Measurements from ENCODE around the gene GRK5.

The GRK5 gene

GRCh38 chr10:119383174-119383856 is 175.9 kb downstream of the GRK5 start:
- Histone ChIP-seq H3K27me3 (ENCODE audit: low read depth) (no peaks in the 10 kb centered on the region), H3K36me3 (replicated peaks) (no peaks in the 10 kb centered on the region), H3K9me3 (no peaks in the 10 kb centered on the region), H3K4me1 (no peaks in the 10 kb centered on the region), H3K4me3 (no peak overlapping the region)
- DNase-seq (ENCODE audit: low spot score in 2 of 2) = no peak
- in situ Hi-C loops (cut with MboI; ENCODE audit: low sequenced_read_pairs) = no loop called here

DNA sequence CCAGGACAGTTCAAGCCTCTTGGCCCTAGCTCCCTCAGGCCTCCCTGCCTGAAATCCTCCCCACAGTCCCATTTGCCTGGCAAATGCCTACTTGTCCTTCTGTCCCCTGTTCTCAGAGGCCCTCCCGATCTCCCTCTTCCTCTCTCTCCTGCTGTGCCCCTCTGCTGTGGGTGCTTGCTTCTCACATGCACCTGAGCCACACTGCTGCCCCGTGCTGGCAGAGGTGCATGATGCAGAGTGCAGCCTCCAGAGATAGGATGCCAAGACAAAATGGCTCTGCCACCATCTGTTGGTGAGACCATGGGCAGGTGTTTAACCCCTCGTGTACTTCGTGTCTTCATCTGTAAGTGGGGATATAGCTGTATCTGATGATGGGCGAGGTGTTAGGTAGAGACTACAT is 176.8 kb downstream of the GRK5 start:
- H3K27me3 ChIP-seq (ENCODE audit: low read depth) = no peaks in the 10 kb centered on the region
- H3K9me3 ChIP-seq = no peaks in the 10 kb centered on the region
- DNase-seq (ENCODE audit: low spot score in 2 of 2) = no peak
- in situ Hi-C loops (cut with MboI; ENCODE audit: low sequenced_read_pairs) = no loop called here
- no peaks in the 10 kb centered on the region for H3K36me3 ChIP-seq (replicated peaks)
- no peaks in the 10 kb centered on the region for H3K4me1 ChIP-seq
- no peak overlapping the region for H3K4me3 ChIP-seq

GRCh38 chr10:119386666-119387065 is 179.3 kb downstream of the GRK5 start:
- no peaks in the 10 kb centered on the region for H3K4me1 ChIP-seq
- H3K27me3 ChIP-seq (ENCODE audit: low read depth) = no peaks in the 10 kb centered on the region
- in situ Hi-C loops (cut with MboI; ENCODE audit: low sequenced_read_pairs) = no loop called here
- no peak overlapping the region for H3K4me3 ChIP-seq
- no peaks in the 10 kb centered on the region for H3K36me3 ChIP-seq (replicated peaks)
- no peaks in the 10 kb centered on the region for H3K9me3 ChIP-seq
- DNase-seq (ENCODE audit: low spot score in 2 of 2) = no peak

GRCh38 chr10:119388849-119389345 is 181.5 kb downstream of the GRK5 start:
- in situ Hi-C loops (cut with MboI; ENCODE audit: low sequenced_read_pairs) = no loop called here
- Histone ChIP-seq H3K27me3 (ENCODE audit: low read depth) (no peaks in the 10 kb centered on the region), H3K4me1 (no peaks in the 10 kb centered on the region), H3K9me3 (no peaks in the 10 kb centered on the region), H3K4me3 (no peak overlapping the region), H3K36me3 (replicated peaks) (no peaks in the 10 kb centered on the region)
- no peak for DNase-seq (ENCODE audit: low spot score in 2 of 2)

DNA sequence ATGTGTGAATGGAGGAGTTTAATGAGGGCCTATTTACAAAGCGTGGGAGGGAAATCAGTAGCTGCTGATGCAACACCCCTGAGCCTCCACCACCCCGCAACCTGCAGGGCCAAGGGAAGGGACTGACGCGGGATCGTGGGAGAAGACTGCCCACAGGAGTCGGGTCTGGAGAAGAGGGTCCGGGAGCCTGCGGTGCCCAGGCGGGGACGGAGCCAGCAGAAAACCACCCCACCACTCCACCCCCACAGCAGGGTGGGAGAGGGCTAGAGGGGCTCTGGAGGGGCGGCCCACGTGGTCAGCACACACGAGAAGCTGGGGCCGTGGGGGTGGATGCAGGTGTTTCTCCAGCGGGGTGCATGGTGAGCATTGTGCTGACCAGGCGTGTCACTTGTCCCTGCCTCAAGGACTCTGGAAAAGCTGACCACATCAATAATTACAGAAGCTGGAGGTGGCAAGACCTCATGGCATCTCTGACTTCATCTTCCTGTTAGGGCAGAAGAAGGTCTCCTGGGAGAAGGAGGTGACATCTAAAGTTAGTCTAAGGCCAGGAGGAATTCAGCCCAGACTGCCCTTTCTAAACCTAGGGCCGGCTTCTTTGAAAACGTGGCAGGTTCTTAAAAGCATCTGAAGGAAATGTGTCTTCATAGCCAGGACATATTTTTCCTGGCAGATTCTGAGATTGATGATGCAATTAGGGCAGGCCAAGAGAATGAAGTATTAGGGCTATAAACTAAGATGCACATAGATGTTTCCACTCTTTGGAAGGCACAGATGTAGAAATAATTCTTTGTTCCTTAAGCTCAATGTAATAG is 184.3 kb downstream of the GRK5 start:
- Histone ChIP-seq H3K36me3 (replicated peaks) (no peaks in the 10 kb centered on the region), H3K4me3 (no peak overlapping the region), H3K9me3 (no peaks in the 10 kb centered on the region), H3K27me3 (ENCODE audit: low read depth) (no peaks in the 10 kb centered on the region), H3K4me1 (no peaks in the 10 kb centered on the region)
- in situ Hi-C loops (cut with MboI; ENCODE audit: low sequenced_read_pairs) = no loop called here
- no peak for DNase-seq (ENCODE audit: low spot score in 2 of 2)

DNA sequence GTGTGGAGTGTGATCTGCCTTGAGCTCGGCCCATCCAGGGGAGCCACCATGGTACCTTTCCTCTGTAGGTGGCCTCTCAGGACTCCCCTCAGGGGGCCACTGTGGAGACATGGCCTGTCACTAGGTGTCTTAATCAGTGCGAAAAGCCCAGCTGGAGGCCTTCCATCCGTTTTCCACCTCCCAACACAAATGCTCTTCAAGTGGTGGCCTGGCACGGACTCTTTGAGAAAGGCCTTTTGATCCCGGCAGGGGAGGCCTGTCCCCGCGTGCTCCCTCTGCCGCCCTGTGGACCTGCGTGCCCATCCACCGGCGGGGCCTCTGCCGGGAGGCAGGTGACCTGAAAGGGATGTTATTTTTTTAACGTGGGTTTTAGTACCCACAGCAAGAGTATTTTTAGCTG is 185.6 kb downstream of the GRK5 start:
- in situ Hi-C loops (cut with MboI; ENCODE audit: low sequenced_read_pairs) = no loop called here
- Histone ChIP-seq H3K36me3 (replicated peaks) (no peaks in the 10 kb centered on the region), H3K9me3 (no peaks in the 10 kb centered on the region), H3K4me3 (no peak overlapping the region), H3K27me3 (ENCODE audit: low read depth) (no peaks in the 10 kb centered on the region), H3K4me1 (no peaks in the 10 kb centered on the region)
- no peak for DNase-seq (ENCODE audit: low spot score in 2 of 2)

DNA sequence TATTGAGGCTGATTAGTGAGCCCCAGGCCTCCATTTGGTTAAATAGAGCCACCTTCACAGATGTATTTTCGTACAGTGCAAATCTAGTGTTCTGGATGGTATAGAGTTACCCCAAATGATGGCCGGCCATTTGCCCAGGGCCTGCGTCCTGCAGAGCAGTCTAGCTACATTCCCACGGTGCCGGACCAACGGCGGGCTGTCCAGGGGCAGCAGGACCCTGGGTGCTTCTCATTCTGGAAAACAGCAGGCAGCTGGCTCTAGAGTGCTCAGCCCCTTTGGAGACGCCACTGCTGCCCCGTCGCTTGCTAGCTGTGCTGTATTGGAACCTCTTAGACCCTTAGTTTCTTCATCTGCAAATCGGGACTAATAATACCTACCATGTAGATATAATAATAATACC is 186.1 kb downstream of the GRK5 start:
- Histone ChIP-seq H3K27me3 (ENCODE audit: low read depth) (no peaks in the 10 kb centered on the region), H3K36me3 (replicated peaks) (no peaks in the 10 kb centered on the region), H3K9me3 (no peaks in the 10 kb centered on the region), H3K4me1 (no peaks in the 10 kb centered on the region), H3K4me3 (no peak overlapping the region)
- DNase-seq (ENCODE audit: low spot score in 2 of 2) = no peak
- in situ Hi-C loops (cut with MboI; ENCODE audit: low sequenced_read_pairs) = no loop called here

GRCh38 chr10:119393845-119394244 is 186.5 kb downstream of the GRK5 start:
- H3K36me3 ChIP-seq (replicated peaks) = no peaks in the 10 kb centered on the region
- no peak overlapping the region for H3K4me3 ChIP-seq
- no peaks in the 10 kb centered on the region for H3K9me3 ChIP-seq
- H3K4me1 ChIP-seq = no peaks in the 10 kb centered on the region
- no peaks in the 10 kb centered on the region for H3K27me3 ChIP-seq (ENCODE audit: low read depth)
- no peak for DNase-seq (ENCODE audit: low spot score in 2 of 2)
- in situ Hi-C loops (cut with MboI; ENCODE audit: low sequenced_read_pairs) = no loop called here

DNA sequence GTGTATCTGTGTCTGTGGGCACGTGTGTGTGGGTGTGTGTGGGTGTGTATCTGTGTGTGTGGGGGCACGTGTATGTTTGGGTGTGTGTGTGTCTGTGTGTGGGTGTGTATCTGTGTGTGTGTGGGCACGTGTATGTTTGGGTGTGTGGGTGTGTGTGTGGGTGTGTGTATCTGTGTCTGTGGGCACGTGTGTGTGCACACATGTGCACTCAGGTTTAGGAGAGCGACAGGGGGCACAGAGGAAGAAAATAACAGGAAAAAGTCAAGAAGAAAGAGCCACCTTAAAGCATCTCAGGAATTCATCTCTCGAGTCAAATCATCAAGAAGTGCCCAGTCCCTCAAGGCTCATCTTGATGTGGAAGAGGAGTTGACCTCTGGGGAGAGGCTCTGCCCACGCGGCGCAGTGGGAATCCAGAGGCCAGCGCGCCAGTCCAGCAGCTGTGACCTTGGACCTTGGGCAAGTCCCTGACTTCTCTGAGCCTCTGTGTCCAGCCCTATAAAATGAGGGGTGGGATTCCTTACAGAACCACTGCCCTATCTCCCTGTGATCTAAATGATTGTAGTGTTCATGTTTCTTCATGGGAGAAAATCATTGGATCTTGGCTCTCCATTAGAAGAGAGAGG is 187.4 kb downstream of the GRK5 start:
- no peak overlapping the region for H3K4me3 ChIP-seq
- H3K4me1 ChIP-seq = no peaks in the 10 kb centered on the region
- H3K27me3 ChIP-seq (ENCODE audit: low read depth) = no peaks in the 10 kb centered on the region
- no peaks in the 10 kb centered on the region for H3K9me3 ChIP-seq
- in situ Hi-C loops (cut with MboI; ENCODE audit: low sequenced_read_pairs) = no loop called here
- no peaks in the 10 kb centered on the region for H3K36me3 ChIP-seq (replicated peaks)
- DNase-seq (ENCODE audit: low spot score in 2 of 2) = no peak

GRCh38 chr10:119395280-119396007 is 188.1 kb downstream of the GRK5 start:
- H3K4me3 ChIP-seq = no peak overlapping the region
- H3K36me3 ChIP-seq (replicated peaks) = no peaks in the 10 kb centered on the region
- no peaks in the 10 kb centered on the region for H3K27me3 ChIP-seq (ENCODE audit: low read depth)
- no peaks in the 10 kb centered on the region for H3K9me3 ChIP-seq
- no peaks in the 10 kb centered on the region for H3K4me1 ChIP-seq
- in situ Hi-C loops (cut with MboI; ENCODE audit: low sequenced_read_pairs) = no loop called here
- no peak for DNase-seq (ENCODE audit: low spot score in 2 of 2)

- DNase-seq (ENCODE audit: low spot score in 2 of 2) = no peak
- Histone ChIP-seq H3K4me1 (no peaks in the 10 kb centered on the region), H3K9me3 (no peaks in the 10 kb centered on the region), H3K36me3 (replicated peaks) (no peaks in the 10 kb centered on the region), H3K4me3 (no peak overlapping the region), H3K27me3 (ENCODE audit: low read depth) (no peaks in the 10 kb centered on the region)
- in situ Hi-C loops (cut with MboI; ENCODE audit: low sequenced_read_pairs) = no loop called here
Measured at GRCh38 chr10:119396008-119396708, 188.8 kb downstream of the GRK5 start.

DNA sequence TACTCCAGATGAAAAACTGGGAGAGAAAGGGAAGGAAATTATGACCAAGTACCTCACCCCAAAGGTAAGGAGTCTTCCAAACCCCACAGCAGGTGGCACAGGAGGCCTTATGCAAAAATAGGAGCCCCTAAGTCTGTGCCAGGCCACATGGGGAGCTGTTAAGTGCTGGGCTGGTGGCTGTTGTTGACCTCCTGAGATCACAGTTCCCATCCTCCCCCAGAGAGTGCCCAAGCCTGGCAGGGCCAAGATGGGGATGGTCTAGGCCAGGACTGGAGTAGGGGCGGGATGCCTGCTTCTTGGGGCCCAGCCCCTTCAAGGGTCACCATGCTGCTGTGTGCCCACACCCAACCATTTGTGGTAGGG is 189.3 kb downstream of the GRK5 start:
- in situ Hi-C loops (cut with MboI; ENCODE audit: low sequenced_read_pairs) = no loop called here
- Histone ChIP-seq H3K4me1 (no peaks in the 10 kb centered on the region), H3K36me3 (replicated peaks) (no peaks in the 10 kb centered on the region), H3K9me3 (no peaks in the 10 kb centered on the region), H3K4me3 (no peak overlapping the region), H3K27me3 (ENCODE audit: low read depth) (no peaks in the 10 kb centered on the region)
- no peak for DNase-seq (ENCODE audit: low spot score in 2 of 2)

- no peaks in the 10 kb centered on the region for H3K27me3 ChIP-seq (ENCODE audit: low read depth)
- H3K36me3 ChIP-seq (replicated peaks) = no peaks in the 10 kb centered on the region
- no peak overlapping the region for H3K4me3 ChIP-seq
- no peaks in the 10 kb centered on the region for H3K9me3 ChIP-seq
- in situ Hi-C loops (cut with MboI; ENCODE audit: low sequenced_read_pairs) = no loop called here
- H3K4me1 ChIP-seq = no peaks in the 10 kb centered on the region
- DNase-seq (ENCODE audit: low spot score in 2 of 2) = no peak
Measured at GRCh38 chr10:119397416-119397815, 190.0 kb downstream of the GRK5 start.
